ENCODE data around the gene ZBTB12.
"Not testable (repeated sequence)": the region's sequence is repeated elsewhere in the genome, so short reads cannot be mapped to it uniquely, and the experiment has no call there.

Gene ZBTB12

DNA sequence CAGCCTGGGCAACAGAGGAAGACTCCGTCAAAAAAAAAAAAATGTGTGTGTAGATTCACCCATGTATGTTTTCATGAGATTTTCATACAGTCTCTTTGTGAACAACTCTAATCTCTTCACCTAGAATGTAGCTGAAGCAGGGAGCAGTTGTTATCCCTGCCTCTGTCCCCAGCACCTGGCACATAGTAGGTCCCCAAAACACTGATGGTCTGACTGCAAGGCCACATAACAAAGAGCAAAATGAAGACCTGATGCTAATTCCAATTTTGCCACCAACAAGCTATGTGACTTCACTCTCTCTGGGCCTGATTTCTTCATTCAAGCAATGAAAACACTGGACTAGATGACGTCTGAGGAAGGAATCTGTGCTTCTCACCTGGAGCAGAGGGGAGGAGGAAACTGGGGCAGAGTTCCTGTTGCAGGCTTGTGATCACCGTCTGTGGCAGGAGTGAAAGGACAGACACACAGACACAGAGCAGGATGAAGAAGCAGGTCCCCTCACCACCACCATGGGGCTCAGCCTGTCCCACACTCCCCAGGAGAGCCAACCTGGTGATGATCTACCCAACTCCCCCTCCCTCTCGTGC is 27.7 kb downstream of the ZBTB12 start:
- no peak for DNase-seq

DNA sequence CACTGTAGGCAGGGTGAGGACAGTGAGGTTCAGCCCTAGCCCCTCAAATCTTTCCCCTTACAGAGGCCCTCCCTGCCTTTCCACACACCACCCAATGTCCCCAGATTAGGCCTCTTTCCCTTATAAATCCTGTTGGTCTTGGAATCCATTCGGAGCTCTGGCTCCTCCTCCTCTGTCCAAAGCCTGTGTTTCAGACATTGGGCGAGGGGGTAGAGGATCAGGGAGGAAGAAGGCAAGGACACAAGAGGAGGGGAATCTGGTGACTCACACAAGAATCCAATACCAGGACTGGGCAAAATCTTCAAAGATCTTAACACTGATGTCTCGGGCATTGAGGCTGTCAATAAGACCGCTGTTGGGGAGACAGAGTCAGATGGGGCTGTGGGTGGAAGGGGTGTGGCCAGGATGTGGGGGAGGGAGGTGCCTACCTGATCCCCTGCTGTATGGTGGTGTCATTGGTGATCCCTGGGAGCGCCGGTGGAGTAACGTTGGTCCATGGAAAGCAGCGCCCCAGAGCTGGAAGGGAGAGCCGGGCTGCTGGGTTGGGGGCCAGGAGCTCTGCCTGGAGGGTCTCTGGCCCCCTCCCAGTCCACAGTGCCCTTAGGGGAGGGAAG is 30.7 kb downstream of the ZBTB12 start:
- no peak for DNase-seq

DNA sequence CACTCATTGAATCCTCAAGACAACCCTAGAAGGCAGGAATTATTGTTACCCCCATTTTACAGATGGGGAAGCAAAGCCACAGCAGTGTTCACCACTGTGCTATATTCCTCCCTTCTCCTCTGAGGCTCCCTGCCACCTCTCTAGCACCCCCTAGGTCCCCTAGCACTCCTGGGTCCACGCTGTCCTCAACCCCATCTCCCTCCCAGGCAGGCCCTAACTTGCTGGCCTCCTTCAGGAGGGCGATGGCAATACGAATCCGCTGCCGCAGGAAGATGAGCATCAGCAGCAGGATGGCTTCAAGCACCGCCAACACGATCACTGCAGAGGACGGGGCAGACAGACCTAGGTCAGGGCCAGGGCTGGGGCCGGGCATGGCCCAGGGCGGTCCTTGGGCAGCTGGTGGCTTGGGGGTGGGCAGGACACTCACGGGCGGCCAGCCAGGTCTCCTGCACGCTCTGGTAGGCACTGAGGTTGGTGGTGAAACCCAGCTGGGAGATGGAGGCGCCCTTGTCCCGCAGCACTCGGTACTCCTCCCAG is 31.4 kb downstream of the ZBTB12 start:
- no peak for DNase-seq

DNA sequence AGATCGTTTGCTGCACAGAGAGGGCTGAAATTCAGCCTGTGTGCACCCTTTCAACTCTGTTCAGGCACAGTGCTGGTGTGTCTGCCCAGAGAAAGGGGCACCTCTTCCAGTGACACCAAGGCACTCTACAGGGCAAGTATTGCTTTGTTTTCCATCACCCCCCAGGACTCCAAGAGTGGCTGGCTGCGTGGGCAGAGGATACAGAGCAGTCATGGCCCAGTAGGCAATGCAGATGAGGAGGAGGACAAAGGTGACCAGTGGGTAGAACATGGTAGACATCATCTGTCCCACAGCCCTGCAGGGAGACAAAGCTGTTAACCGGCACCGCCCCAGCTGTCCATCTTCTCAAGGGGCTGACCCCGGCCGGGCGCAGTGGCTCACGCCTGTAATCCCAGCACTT is 32.5 kb downstream of the ZBTB12 start:
- DNase-seq: no peak

DNA sequence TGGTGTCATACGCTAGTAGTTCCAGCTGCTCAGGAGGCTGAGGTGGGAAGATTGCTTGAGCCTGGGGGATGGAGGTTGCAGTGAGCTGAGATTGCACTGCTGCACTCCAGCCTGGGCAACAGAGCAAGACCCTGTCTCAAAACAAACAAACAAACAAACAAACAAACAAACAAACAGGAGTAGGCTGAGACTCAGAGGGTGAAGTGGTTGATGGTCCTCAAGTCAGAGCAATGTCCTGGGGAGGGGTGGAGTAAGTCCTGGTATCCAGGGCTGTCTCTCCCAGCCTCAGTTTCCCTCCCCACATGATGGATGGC is 33.3 kb downstream of the ZBTB12 start:
- DNase-seq: not testable (repeated sequence)

DNA sequence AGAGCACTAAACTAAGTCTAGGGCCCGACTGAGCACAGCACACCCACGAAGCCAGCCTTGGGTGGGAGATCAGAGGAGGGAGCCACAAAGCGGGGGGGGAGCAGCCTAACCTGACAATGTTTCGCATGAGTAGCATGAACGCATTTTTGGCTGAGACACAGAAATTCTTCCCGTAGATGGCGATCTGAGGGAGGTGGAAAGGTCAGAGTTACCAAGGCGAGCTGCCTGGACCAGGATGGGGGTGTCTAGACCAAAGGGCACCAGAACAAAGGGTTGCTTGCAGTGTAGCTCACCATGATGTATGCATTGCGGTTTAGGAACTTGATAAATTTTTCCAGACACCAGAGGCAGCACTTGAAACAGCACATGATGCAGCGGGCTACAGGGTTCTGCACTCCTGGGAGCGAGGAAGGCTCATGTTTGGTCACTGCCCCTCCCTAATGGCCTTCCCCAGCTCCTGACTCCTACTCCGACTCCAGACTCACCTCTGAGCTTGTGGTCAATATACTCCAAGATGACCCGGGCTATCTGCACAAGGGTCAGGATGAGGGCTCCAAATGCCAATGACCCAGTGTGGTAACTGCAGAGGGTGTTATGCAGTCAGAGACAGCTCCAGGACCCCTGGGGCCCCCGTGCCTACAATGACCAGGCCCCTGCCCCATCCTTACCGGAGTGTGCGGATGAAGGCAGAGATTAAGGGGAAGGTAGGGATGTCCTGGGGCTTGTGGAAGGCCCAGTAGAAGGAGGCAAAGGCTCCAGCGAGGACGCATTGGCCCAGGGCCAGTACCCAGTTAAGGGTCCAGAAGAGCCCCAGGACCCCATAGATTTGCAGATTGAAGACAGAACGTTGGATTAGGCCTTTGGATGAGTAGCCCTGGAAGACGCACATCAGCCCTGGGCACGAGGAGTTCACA is 36.4 kb downstream of the ZBTB12 start:
- DNase-seq: no peak

DNA sequence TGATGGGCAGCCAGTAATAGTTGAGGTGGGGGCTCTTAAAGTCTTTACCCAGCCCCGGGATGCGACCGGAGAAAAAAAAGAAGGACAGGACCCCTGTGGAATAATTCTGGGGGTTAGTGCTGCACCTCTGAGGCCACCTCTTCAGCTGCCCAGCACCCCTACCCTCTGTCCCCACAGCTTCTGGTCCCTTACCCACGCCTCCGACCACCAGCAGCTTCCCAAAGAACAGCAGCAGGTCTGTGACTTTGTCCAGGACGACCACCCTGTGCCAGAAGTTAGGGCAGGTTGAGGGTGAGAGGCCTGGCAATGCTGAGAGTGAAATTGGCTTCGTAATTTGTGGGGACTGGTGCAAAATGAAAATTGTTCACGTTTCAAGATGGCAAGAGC is 37.1 kb downstream of the ZBTB12 start:
- DNase-seq: no peak

DNA sequence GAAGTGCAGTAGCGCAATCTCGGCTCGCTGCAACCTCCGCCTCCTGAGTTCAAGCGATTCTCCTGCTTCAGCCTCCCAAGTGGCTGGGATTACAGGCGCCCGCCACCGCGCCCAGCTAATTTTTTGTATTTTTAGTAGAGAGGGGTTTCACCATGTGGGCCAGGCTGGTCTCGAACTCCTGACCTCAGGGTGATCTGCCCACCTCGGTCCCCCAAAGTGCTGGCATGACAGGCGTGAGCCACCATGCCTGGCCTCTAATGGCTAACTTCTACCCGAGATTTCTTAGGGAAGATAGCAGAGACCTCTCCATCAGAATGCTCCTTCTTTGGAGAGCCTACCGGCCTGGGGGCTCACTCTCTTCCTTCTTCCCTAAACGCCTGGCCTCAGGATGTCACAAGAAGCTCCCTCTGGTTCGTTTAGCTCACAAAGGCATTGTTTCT is 37.7 kb downstream of the ZBTB12 start:
- DNase-seq: peak in 1 of 6 experiments; percentile 37

DNA sequence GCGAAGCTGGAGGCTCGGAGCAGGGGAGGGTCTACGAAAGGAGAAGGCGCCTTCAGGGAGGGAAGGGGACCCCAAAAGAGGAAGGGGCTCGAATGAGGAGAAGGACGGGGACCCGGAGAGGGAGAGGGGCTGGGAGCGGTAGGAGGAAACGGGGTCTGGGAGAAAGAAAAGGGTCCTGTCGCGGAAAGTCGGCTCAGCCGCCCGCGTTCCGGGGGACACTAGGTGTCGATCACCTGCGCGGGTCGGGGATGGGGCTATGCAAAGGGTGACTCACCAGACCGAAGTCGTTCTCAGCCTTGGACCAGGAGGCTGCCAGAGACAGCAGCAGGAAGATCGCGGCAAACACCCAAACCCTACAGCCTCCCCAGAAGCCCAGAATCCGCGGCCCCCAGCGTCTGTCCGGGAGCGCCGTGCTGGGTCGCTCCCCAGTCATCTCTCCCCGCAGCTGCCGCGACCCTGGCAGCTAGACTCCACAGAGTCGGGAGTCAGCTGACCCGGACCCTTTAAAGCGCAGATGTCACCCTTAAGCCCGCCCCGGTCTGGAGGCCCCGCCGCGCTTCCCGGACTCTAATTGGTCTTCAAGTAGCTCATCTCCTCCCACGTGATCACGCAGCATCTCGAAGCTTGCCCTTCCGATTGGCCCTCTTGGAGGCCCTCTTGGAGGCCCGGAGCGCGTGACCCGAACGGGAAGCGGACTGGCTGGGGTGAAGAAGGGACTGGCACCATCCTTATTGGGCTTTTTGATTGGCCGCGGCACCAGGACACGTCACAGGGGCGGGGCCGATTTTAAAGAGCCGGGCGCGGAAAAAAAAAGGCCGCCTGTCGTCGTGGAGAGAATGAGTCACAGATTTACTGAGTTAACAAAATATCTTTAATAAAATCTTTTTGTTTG is 39.3 kb downstream of the ZBTB12 start, which contains the start of gene NEU1:
Gene NEU1 (minus strand): TSS at position 478 of the 892 bp plus-strand sequence. CDS start 45 bp downstream, at position 433.
- DNase-seq: peak; percentile 95 to 100 (median 99)

DNA sequence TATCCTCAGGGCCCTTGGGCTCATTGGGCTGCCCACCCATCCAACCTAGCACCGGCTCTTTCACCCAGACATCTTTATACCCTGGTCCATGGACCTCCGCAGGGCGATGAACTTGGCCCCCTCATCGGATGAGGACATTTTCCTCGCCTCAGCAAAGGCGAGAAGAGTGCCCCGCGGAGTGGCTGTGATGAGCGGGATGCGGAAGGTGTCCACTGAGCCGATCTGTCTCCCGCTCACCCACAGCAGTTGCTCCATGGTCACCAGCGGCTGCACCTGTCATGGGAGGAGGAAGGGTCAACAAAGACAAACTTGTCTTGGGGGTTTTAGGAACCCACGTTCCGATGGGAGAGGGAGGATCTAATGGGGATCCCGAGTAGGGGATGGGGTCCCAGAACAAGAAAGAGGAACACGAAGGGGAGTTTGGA is 40.0 kb downstream of the ZBTB12 start:
- DNase-seq: no peak

DNA sequence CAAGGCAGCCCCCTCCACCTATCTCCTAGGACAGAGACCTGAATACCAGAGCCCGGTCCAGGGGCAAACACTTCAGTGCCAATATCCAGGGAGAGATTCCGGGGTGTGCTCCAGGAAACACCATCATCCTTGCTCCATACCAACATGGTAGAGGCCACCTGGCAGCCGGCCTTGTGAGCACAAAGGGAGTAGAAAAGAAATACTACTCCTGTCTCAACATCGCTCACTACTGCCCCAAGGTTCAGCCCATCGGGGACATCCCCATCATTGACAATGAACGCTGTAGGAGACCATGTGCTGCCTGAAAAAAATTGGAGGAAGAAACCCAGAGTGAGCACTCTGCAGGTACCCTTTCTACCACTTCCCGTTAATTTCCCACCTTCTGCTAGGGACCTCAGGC is 40.7 kb downstream of the ZBTB12 start:
- DNase-seq: no peak

DNA sequence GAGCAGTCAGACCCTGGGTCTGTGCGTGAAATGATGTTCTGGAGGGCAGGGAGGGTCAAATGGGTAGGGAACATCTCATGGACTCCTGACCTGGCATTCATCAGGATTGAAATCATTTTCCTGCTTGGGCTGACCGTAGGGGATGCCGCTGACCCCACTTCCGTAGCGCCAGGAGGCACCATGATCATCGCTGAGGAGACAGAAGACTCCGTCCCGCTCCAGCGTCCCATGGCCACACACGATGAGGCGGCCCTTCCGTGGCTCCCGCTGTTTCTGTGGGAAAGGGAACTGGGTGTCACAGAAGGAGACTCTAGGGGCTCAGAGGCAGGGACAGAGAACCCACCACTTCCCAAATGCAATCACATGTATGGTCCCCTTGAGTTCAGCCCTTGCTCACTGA is 41.5 kb downstream of the ZBTB12 start:
- DNase-seq: no peak

DNA sequence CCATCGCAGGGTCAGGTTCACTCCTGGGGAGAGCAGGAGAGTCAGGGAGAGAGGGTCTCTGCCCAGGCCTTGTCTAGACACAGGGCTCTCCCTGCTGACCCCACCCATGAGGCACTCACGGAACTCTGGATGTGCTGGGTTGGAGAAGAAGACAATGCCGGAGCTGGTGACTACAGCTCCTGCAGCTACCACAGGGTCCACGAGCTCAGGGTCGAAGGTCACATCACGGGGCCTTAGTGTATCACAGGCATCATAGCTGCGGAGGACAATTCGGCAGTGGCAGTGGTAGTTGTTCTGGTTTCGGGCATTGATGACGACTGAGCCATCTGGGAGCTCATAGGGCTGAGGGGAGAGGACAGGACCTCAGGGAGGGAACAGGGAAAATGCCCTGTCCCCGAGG is 42.0 kb downstream of the ZBTB12 start:
- DNase-seq: no peak

DNA sequence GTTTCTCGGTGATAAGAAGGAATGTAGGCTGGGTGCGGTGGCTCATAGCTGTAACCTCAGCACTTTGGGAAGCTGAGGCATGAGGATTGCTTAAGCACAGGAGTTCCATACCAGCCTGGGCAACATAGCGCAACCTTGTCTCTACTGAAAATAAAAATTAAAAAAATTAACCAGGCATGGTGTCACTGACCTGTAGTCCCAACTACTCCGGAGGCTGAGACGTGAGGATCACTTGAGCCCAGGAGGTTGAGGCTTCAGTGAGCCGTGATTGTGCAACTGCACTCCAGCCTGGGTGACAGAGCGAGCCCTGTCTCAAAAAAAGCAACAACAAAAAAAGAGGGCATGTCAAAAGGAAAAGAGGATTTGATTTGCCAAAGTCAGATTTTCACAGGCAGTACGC is 43.2 kb downstream of the ZBTB12 start:
- no peak for DNase-seq

DNA sequence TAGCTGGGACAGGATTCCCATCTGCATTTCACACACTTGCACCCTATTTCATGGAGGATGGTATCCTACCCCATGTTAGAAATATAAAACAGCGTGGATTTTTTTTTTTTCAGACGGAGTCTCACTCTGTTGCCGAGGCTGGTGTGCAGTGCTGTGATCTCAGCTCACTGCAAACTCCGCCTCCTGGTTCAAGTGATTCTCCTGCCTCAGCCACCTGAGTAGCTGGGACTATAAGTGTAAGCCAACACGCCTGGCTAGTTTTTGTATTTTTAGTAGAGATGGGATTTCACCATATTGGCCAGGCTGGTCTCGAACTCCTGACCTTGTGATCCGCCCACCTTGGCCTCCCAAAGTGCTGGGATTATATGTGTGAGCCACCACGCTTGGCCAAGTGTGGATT is 44.1 kb downstream of the ZBTB12 start:
- not testable (repeated sequence) for DNase-seq

DNA sequence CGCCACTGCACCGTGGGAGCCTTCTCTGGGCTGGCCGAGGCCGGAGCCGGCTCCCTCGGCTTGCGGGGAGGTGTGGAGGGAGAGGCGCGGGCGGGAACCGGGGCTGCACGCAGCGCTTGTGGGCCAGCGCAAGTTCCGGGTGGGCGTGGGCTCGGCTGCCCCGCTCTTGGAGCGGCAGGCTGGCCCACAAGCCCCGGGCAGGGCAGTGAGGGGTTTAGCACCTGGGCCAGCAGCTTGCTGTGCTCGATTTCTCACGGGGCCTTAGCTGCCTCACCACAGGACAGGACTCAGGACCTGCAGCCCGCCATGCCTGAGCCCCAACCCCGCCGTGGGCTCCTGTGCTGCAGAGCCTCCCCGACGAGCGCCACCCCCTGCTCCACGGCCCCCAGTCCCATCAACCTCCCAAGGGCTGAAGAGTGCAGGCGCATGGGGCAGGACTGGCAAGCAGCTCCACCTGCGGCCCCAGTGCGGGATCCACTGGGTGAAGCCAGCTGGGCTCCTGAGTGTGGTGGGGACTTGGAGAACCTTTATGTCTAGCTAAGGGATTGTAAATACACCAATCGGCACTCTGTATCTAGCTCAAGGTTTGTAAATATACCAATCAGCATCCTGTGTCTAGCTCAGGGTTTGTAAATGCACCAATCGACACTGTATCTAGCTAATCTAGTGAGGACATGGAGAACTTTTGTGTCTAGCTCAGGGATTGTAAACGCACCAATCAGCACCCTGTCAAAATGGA is 49.7 kb downstream of the ZBTB12 start:
- DNase-seq: not testable (repeated sequence)

DNA sequence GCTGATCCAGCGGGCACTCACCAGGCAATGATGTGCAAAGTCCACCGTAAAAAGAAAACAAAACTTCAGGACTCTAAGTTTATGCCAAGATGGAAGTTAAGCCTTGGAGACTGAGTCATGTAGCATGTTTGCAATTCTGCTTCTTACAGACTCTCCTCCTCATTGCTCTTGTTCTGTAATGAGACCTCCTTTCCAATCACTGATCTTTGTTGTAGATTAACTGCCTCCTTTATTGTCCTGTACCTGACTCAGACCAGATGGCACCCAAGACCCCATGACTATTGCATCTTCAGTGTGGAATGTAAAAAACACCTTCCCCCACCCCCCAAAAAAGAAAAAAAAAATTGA is 50.4 kb downstream of the ZBTB12 start:
- no peak for DNase-seq

DNA sequence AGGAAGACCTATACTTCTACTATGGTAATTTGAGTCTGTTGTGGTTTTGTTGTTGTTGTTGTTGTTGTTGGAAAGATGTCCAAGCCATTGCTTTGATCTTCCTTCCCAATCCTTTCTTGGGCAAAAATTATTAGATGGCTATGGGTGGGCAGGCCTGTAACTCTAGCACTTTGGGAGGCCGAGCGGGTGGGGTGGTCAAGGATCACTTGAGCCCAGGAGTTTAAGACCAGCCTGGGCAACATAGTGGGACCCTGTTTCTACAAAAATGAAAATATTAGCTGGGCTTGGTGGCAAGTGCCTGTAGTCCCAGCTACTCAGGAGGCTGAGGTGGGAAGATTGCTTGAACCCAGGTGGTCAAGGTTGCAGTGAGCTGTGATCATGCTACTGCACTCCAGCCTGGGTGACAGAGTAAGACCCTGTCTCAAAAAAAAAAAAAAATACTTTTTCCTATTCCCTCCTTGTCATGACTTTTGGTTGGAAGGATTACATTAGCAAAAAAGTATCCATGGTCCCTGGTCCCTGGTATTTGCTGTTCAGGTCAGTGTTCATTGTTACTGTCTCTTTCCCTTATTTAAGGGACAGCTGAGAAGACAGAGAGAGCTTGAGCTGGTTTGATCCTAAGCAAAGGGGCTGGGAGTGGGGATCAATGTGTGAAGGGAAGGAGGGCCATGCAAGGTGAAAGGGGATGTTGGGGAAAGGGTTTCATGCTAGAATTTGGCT is 51.0 kb downstream of the ZBTB12 start:
- no peak for DNase-seq

Data from stimulated activated naive CD4-positive, alpha-beta T cell (primary cell).